Stimulated activated CD8-positive, alpha-beta memory T cell treated with anti-CD3 and anti-CD28 coated beads, Interleukin-15, amount 100 ng/mL, for 24 hours (primary cell): Measurements from ENCODE around the gene SPHKAP.
"Not testable (repeated sequence)": the region's sequence is repeated elsewhere in the genome, so short reads cannot be mapped to it uniquely, and the experiment has no call there.

Experiments used
- DNase-seq: peaks from one replicate; pipeline ENCODE4 v3.0.0-alpha.2; 2020; ENCODE audit warnings: low read depth

SPHKAP gene

DNA sequence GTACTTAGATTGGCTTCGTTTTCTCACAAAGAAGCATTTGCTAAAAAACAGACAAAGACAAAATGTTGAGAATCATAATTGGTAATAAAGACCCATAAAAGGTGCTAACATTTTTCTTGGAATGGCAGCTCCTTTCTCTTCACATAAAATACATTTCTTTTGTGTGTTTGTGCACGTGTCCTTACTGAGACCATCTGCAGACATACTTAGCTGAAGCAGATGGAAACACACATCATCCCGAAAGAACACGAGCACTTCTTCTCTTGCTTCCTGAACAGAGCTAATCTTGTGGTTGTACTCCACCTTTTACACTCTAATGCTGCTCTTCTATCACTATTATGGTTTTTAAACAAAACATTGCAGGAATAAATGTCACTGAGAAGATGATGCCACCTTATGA, 142.5 kb downstream of the SPHKAP start:
- DNase-seq: no peak

- no peak for DNase-seq
Measured at GRCh38 chr2:228037915-228038314, 143.6 kb downstream of the SPHKAP start.

- no peak for DNase-seq
Measured at GRCh38 chr2:228023619-228024018, 157.9 kb downstream of the SPHKAP start.

- no peak for DNase-seq
Measured at GRCh38 chr2:228018311-228018710, 163.2 kb downstream of the SPHKAP start.

GRCh38 chr2:228017784-228018183, 163.7 kb downstream of the SPHKAP start:
- no peak for DNase-seq

GRCh38 chr2:228016402-228016801, 165.1 kb downstream of the SPHKAP start:
- no peak for DNase-seq

DNA sequence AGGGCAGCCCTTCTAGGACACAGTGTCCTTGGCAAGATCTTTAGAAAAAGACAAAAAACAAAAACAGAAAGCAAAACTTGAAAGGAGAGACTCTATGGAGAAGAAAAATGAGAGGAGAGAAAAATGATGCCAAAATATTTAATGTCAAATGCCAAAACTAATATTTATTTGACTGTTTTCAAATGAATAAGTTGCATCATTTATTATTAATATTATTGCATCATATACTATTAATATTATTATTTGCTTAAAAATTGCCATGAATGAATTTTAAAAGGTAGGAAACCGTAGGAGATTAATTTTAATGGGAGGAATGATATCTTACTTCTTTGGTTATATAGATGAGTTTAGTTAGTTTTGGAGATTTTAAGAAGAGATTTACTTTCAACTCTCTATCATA, 165.7 kb downstream of the SPHKAP start:
- no peak for DNase-seq

DNA sequence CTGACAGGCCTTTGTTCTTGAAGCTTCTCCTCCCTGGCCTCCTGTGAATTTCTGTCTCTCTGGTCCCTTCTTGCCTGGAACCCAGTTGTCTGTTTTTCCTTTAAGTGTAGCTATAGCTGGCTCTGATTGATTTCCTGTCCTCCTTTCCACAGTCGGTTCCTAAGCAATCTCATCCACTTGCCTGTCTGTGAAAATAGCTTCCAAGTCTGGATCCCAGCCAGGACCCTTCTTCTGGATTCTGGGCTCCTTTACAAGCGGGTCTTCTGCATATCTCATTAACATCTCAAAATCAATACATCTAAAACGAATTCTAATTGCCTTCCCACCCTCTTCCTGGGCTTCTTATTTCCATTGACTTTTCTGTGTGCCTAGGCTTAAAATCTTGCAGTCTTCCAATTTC, 185.1 kb downstream of the SPHKAP start:
- DNase-seq: no peak

GRCh38 chr2:227990937-227991336, 190.6 kb downstream of the SPHKAP start:
- DNase-seq: no peak

GRCh38 chr2:227973241-227973640, 208.2 kb downstream of the SPHKAP start:
- DNase-seq: no peak

DNA sequence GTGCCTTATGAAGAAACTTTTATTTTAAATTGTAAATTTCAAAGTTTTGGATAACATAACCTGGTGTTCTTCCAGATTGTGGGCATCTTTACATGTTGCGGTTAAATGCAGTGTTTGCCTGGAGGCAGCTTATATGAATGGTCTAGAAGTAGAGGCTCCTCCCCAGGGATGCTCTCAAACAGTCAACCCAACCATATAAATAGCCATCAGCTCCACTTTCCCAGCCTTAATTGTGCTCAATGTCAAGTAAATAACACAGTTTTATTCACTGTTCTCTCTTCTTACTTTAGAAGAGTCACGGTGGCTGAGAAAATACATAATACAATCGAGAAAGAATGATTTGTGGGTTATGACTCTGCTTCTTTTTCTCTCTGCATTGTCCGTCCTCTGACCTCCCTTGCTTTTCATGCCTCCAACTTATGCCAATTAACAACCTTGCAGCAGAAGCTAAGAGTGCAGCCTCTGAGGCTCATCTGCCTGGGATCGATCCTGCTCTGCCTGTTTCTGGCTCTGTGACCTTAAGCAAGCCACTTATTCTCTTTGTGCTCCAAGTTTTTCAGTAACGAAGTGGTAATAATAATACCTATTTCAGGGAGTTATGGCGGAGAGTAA, 209.8 kb downstream of the SPHKAP start:
- no peak for DNase-seq

DNA sequence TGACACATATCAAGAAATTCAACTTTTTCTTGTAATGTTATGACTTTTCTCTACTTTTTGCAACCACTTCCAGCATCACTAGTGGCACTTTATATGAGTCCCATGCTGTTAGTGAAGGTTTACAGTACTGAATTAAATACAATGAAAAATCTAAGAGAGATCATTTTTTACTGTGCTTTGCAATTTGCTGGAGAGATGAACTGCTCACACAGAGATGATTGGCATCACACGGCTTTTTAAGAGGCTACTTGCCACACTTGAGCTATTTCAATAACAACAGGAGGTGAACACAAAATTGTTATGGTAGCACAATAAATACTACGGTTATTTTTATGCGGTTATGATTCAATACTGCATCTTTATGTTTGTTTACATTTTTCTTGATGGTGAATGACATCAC, 221.2 kb downstream of the SPHKAP start:
- DNase-seq: no peak

- DNase-seq: no peak
Measured at GRCh38 chr2:227942965-227943364, 238.5 kb downstream of the SPHKAP start.

GRCh38 chr2:227942021-227942420, 239.5 kb downstream of the SPHKAP start:
- DNase-seq: no peak

- no peak for DNase-seq
Measured at GRCh38 chr2:227939271-227940027, 242.0 kb downstream of the SPHKAP start.

GRCh38 chr2:227936249-227936648, 245.2 kb downstream of the SPHKAP start:
- not testable (repeated sequence) for DNase-seq

GRCh38 chr2:227933884-227934283, 247.6 kb downstream of the SPHKAP start:
- DNase-seq: no peak

DNA sequence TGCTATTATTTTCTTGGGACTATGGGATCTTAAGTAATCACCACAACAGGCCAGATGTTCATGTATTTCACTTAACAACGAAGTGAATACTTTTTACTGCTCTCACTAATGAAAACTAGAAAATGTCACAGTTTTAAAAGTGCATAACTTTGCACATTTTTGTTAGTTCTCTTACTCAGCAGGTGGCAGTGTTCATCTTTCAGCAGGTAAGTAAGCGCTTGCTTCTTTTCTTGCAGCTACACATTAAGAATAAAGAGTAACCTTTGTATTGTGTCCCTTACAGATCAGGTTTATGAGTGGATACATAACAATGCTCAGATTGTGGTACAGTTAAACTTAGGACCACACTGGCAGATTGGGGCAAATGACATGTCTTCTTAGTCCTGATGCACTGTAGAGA, 249.1 kb downstream of the SPHKAP start:
- no peak for DNase-seq

DNA sequence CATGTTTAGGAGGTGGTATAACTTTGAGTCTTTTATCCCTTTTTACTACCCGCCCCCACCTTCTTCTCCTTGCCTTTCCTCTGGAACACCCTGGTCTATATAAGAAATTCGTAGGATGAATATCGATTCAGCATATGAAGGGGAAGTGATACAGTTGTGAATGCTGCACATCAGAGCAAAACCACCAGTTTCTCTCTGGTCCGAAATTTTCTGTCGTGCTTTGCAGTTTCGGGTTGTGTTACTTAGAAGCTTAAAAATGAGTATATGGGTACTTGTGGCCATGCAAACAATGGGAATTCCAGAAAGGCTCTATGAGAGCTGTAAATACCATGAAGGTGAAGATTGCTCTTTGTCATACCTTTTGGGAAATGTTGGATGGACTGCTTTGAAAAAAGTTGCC, 249.5 kb downstream of the SPHKAP start:
- no peak for DNase-seq
